GM12878 (cell line): ENCODE data around the gene DCST1.

Experiments used
- BCL3 ChIP-seq: IDR thresholded peaks from 2 replicates; pipeline ENCODE4 v1.6.1; 2011; ENCODE audit warnings: borderline replicate concordance, low read depth, mild to moderate bottlenecking, moderate library complexity, low read length; ENCODE audit not compliant: insufficient read depth, poor library complexity, severe bottlenecking
- CTCF ChIP-seq, 3 experiments: IDR thresholded peaks in 2 of 3; conservative IDR thresholded peaks in 1 of 3; 2 replicates each; pipeline ENCODE4 v1.5.1; 2011; ENCODE audit warnings: low read depth in 3 of 3, low read length in 3 of 3, mild to moderate bottlenecking in 3 of 3, control low read depth in 2 of 3, moderate library complexity in 2 of 3, inconsistent platforms in 1 of 3, mixed read lengths in 1 of 3; ENCODE audit not compliant: control insufficient read depth in 2 of 3, insufficient read depth in 1 of 3; ENCODE audit errors: extremely low read depth in 1 of 3
- MYC ChIP-seq: IDR thresholded peaks from 2 replicates; pipeline ENCODE4 v1.6.1; 2011; ENCODE audit warnings: mild to moderate bottlenecking, low read length, moderate library complexity, inconsistent platforms; ENCODE audit not compliant: insufficient read depth, insufficient replicate concordance, insufficient read length, severe bottlenecking
- POLR2A ChIP-seq: IDR thresholded peaks from 2 replicates; pipeline ENCODE4 v1.6.1; 2011; ENCODE audit warnings: low read depth, mild to moderate bottlenecking, low read length
- RFX5 ChIP-seq: IDR thresholded peaks from 2 replicates; pipeline ENCODE4 v1.6.1; 2011; ENCODE audit warnings: low read depth, low read length, improper control_type of control experiment
- SPI1 ChIP-seq: IDR thresholded peaks from 2 replicates; pipeline ENCODE4 v1.6.1; 2011; ENCODE audit warnings: low read depth, mild to moderate bottlenecking, low read length, moderate library complexity, borderline replicate concordance; ENCODE audit not compliant: insufficient read depth
- USF1 ChIP-seq: IDR thresholded peaks from 2 replicates; pipeline ENCODE4 v1.6.1; 2011; ENCODE audit warnings: borderline replicate concordance, low read depth, mild to moderate bottlenecking, moderate library complexity, mixed read lengths, low read length; ENCODE audit not compliant: insufficient read depth; ENCODE audit errors: extremely low read length
- ZNF687 ChIP-seq: fragments of 450-650 bp; IDR thresholded peaks from 2 replicates; pipeline ENCODE4 v1.6.1; 2017; ENCODE audit warnings: mild to moderate bottlenecking, moderate library complexity

DNA sequence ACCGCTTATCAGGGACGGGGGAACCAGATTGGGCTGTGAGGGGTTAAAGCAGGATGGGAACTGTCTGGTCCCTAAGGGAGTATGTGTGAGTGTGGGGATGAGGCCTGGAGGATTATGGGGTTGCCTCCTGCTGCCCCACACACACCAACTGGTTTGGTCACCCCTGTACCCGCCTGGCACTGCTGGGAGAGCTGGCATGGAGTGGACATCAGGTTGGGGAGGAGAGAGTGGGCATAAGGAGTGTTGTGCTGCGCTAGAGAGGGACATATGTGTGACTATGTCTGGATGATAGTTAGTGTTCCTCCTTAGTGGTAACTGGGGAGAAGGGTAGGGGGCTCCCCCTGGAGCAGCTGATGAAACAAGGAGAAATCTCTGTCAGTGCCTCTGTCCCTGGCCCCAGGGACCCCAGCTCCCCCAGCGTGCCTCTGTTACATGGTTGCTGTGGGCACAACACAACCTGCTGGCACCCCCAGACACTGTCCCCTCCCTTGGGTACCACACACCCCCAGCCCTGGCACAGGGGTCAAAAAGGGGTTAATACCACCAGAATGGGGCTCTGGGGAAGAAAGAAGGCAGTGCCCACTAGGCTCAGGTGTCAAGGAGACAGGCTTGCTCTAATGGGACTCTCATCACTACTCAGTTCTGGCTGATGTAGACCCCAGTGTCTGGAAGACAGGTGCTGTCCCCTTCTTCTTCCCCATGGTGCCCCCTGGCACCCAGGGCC, 29.1 kb upstream of the DCST1 start:
- no peak for TF ChIP-seq POLR2A
- TF ChIP-seq MYC: no peak
- no peak for TF ChIP-seq USF1
- no peak for TF ChIP-seq SPI1
- no peak for TF ChIP-seq BCL3
- no peak for TF ChIP-seq CTCF (IDR thresholded peaks at IDR 0.05 in 2 of 3, conservative IDR thresholded peaks at IDR 0.05 in 1 of 3; ENCODE audit: control insufficient read depth in 2 of 3, extremely low read depth in 1 of 3, insufficient read depth in 1 of 3, low read depth in 3 of 3, low read length in 3 of 3)
- no peak for TF ChIP-seq RFX5
- TF ChIP-seq ZNF687: no peak
